Measurements from ENCODE around the gene SSU72.
"Not testable (repeated sequence)": the region's sequence is repeated elsewhere in the genome, so short reads cannot be mapped to it uniquely, and the experiment has no call there.

Gene SSU72

GRCh38 chr1:1556961-1557360 lies 17.7 kb downstream of the SSU72 start:
- DNase-seq = not testable (repeated sequence)

DNA sequence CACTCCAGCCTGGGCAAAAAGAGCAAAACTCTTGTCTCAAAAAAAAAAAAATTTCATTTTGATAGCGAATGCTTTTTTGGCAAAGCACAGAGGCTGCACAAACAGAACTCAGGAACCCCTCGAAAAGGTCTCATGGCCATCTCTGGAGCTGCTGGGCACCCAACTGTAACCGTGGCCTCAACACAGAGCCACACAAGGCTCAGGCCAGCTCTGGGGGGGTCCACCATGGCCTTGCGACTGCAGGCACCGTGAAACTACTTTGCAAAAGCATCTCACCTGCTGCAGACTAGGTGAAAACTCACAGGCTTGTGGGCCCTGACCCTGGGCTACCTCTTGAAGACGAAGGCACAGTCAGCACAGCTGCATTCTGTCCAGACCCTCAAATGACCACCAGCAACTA lies 18.2 kb downstream of the SSU72 start:
- no peak for DNase-seq

- peak in 1 of 2 experiments; percentile 12 for DNase-seq
Observed at GRCh38 chr1:1554926-1555915, 19.4 kb downstream of the SSU72 start.

DNA sequence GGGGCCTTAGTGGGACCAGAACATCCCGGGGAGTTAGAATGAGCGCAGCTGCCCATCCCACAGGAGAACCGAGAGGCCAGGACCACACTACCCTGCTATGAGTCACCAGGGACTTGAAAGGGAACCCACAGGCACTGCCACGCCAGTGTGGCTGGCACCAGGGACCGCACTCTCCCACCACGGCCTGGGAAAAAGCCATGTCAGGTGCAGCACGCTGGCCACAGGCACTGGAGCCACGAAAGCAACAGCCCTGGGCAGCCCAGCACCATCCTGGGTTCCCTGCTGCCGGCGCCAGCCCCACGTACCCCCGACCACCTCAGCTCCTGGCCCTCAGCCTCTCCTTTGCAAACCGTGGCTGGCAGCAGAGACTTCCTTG lies 20.1 kb downstream of the SSU72 start:
- DNase-seq = no peak

- DNase-seq = no peak
Observed at GRCh38 chr1:1553821-1554494, 20.7 kb downstream of the SSU72 start.

GRCh38 chr1:1552263-1552639 lies 22.4 kb downstream of the SSU72 start:
- DNase-seq = no peak

GRCh38 chr1:1551524-1552262 lies 23.0 kb downstream of the SSU72 start:
- DNase-seq = no peak

DNA sequence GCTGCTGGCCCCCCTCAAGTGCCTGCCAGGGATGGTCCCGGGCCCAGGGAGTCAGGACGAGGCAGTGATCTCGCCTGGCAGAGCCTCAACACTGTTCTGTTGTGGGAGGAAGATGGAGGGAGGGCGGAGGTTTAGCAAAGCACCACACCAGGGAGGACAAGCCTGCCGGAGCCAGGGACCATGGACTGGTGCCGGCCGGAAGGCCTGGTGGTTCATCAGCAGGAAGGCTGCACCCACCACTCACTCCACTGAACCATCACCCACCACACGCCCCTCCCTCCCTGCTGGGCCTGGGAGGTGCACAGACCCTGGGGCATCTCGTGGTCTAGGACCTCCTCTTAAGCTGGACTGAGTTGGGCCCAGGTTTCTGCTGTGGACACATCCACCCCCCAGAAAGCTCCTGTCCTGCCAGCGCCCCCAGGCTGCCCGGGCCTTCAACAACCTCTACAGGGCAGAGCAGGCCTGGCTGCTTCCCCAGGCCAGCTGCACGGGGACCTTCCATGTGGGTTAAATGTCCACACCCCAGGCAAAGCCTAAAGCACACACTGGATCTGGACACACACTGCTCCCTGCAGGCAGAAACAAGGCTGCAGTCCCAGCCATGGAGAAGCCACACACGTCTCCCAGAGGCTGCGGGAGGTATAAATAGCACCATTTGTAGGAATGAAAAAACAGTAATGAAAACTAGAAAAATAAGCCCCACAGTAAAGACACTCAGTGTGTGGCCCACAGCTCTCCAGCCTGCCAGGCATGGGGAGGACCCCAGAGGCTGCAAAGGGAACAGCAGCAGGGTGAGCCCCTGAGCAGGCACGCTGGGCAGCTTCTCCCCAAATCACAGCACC lies 23.9 kb downstream of the SSU72 start:
- peak in 1 of 2 experiments; percentile 3 for DNase-seq

DNA sequence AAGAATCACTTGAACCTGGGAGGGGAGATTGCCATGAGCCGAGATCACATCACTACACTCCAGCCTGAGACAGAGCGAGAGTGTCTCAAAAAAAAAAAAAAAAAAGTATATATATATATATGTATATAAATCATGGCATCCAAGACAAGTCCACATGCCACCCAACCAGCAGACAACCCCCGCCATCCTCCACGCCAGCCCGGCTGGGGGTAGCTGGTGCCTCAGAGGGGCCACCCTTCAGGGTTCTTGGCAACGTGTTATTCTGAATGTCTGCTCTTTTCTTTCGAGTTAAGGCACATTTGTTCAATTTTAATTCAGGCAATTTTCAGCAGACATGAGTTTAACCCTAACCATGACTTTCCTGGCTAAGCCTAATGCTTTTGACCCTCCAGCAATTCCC lies 24.6 kb downstream of the SSU72 start:
- DNase-seq = no peak

GRCh38 chr1:1548591-1548990 lies 26.1 kb downstream of the SSU72 start:
- DNase-seq = no peak

- no peak for DNase-seq
Observed at GRCh38 chr1:1547476-1547875, 27.2 kb downstream of the SSU72 start.

- no peak for DNase-seq
Observed at GRCh38 chr1:1547011-1547410, 27.7 kb downstream of the SSU72 start.

GRCh38 chr1:1545946-1546737 lies 28.5 kb downstream of the SSU72 start:
- DNase-seq = no peak

GRCh38 chr1:1544544-1544943 lies 30.1 kb downstream of the SSU72 start:
- no peak for DNase-seq

GRCh38 chr1:1543706-1544099 lies 31.0 kb downstream of the SSU72 start:
- no peak for DNase-seq

DNA sequence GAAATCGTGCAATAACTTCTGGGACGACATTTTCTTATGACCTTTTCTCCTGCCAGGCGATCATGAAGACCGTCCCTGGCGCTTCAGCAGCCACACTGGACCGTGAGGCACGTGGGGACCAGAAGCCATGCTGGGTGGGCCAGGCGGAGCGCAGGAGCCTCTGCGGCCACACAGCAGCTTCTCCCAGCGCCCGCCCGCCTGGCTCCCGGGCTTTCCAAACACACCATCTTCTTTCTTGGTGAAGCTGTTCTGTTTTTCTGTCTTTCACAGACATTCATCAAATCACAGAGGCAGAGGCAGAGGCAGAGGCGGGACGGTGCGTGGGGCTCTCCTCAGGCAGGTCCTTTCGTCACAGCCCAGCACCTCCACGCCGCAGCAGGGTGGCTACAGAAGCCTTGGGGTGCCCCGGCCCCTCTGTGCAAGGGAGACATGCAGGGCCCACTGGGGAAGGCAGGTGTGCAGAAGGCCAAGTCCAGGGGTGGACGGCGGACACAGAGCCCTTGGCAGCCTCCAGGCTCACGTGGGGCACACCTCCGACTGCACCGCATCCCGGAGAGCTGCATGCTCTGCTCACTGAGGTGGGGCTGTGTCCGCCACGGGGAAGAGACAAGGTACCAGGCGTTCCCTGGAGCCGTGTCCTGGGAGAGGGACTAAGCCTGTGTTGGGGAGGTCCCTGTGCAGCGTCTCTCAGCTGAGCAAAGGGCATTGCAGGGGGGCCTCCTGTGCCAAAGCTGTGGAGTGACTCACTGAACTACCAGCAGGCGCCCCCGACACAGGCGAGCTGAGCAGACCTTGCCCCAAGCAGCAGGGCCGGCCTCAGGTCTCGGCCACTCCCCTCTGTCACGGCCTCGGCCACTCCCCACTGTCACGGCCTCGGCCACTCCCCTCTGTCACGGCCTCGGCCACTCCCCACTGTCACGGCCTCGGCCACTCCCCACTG lies 31.6 kb downstream of the SSU72 start:
- DNase-seq = no peak

GRCh38 chr1:1541956-1542765 lies 32.5 kb downstream of the SSU72 start:
- no peak for DNase-seq

DNA sequence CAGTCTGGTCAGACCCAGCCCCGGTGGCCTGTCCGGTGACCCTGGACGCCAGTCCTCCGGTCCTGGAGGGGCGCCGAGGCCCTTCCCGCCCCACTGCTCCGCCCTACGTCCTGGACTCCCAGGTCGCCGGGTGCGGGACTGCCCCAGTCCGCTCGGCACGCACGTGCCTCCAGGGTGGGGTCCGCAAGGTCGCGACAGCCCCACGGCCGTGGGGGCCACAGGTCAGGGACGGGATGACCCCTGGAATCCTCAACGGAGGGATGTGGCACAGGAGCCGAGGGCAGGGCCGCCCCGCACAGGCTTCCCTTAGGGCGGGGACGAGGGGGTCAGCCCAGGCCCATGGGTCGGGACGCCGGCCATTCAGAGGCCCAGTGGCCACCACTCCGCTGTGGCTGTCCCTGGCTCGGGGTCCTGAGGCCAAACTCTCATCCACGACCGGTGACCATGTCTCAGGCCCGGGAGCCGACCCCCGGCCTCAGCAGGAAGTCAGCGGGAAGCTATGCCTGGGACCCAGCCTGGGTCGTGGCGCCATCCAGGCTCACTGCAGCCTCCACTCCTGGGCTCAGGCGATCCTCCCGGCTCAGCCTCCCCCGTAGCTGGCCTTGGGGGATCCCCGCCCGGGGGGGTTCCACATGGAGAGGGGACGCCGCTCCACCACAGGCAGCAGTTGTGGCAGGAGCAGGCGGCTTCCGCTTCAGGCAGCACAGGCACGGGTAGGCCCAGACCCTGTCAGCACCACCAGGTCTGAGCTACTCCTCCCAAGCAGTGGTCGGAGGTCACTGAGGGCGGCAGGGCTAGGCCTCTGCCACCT lies 33.6 kb downstream of the SSU72 start:
- no peak for DNase-seq
